Medulla oblongata (tissue), 1 donor: ENCODE results near the gene AOPEP.

Source experiments
- DNase-seq: peaks from one replicate; pipeline ENCODE4 v3.0.0-alpha.2; 2015; ENCODE audit errors: extremely low spot score

Gene AOPEP

GRCh38 chr9:95133325-95133705 lies 406.8 kb downstream of the AOPEP start:
- no peak for DNase-seq

GRCh38 chr9:95134457-95134881 lies 408.0 kb downstream of the AOPEP start:
- no peak for DNase-seq

GRCh38 chr9:95135756-95136155 lies 409.3 kb downstream of the AOPEP start:
- no peak for DNase-seq
